K562 (cell line): ENCODE measurements around the gene ALX3. TPM values are rescaled to one million over a fixed set of nuclear protein-coding genes. Genes with fewer than 3 reads are reported as not detected.

Experiments used
- CHCHD3 ChIP-seq: fragments of 250-450 bp; sonication (Bioruptor Pico); IDR thresholded peaks from 2 replicates; pipeline ENCODE4 v2.1.2; 2022; ENCODE audit warnings: mild to moderate bottlenecking
- HNRNPH1 ChIP-seq: fragments of 200-400 bp; formaldehyde crosslinking; optimal IDR thresholded peaks from 2 replicates; pipeline ENCODE3; 2017; ENCODE audit warnings: low read depth, mild to moderate bottlenecking, low read length, moderate library complexity
- MYBL2 ChIP-seq, 2 experiments: fragments of 450-650 bp in 1 of 2; sonication (generic) in 1 of 2; formaldehyde crosslinking in 1 of 2; IDR thresholded peaks; 2 replicates each; pipeline versions ENCODE4 v1.6.1 to v1.8.1; 2017 to 2022; ENCODE audit warnings: borderline replicate concordance in 1 of 2, inconsistent platforms in 1 of 2, low read depth in 1 of 2, mild to moderate bottlenecking in 1 of 2, missing genetic modification reagents in 1 of 2, moderate library complexity in 1 of 2
- RAD21 ChIP-seq, 2 experiments: fragments of 250-450 bp in 1 of 2; fragments of 450-650 bp in 1 of 2; sonication (Bioruptor Pico) in 1 of 2; formaldehyde crosslinking in 1 of 2; IDR thresholded peaks in 1 of 2; conservative IDR thresholded peaks in 1 of 2; 2 replicates each; pipeline versions ENCODE4 v1.4.0 to v1.8.0; 2020 to 2022; ENCODE audit warnings: mild to moderate bottlenecking in 2 of 2, moderate library complexity in 1 of 2
- RBBP5 ChIP-seq: fragments of 200-600 bp; sonication (generic); IDR thresholded peaks from 2 replicates; pipeline ENCODE4 v1.6.1; 2012; ENCODE audit warnings: borderline replicate concordance, mild to moderate bottlenecking, low read length, control low read depth, inconsistent platforms; ENCODE audit not compliant: insufficient read depth, poor library complexity, severe bottlenecking
- SMARCA4 ChIP-seq: fragments of 450-650 bp; IDR thresholded peaks from 2 replicates; pipeline ENCODE4 v1.6.1; 2016
- TRIM24 ChIP-seq, 2 experiments: fragments of 450-650 bp; IDR thresholded peaks; 2 replicates each; pipeline ENCODE4 v1.6.1; 2016
- XRCC3 ChIP-seq: fragments of 450-650 bp; IDR thresholded peaks from 2 replicates; pipeline ENCODE4 v1.6.1; 2017; ENCODE audit warnings: mild to moderate bottlenecking, moderate library complexity
- ZBTB12 ChIP-seq: fragments of 250-450 bp; sonication (Bioruptor Pico); IDR thresholded peaks from 2 replicates; pipeline ENCODE4 v1.4.0; 2020
- ZC3H8 ChIP-seq: fragments of 450-650 bp; IDR thresholded peaks from 2 replicates; pipeline ENCODE4 v1.6.1; 2017
- ZNF79 ChIP-seq: fragments of 250-450 bp; sonication (Bioruptor Pico); IDR thresholded peaks from 2 replicates; pipeline ENCODE4 v1.4.0; 2020; ENCODE audit warnings: low read depth, mild to moderate bottlenecking, moderate library complexity
- polyA plus RNA-seq, 8 experiments: library from polyadenylated mRNA; depleted of rRNA in 4 of 8; stranded (reverse) in 5 of 8; unstranded in 3 of 8; fragments of >200 nt; fragmentation: Nextera tagmentation in 2 of 8; fragmentation: Illumina TruSeq in 1 of 8; extraction: Ambion mirVana in 2 of 8; extraction: Trizol in 1 of 8; gene quantifications; 2 replicates each; pipeline versions ENCODE4 v1.2.1 to v1.2.3, GENCODE V29; 2011 to 2014; ENCODE audit warnings: inconsistent platforms in 1 of 8, missing spikeins in 1 of 8
- total RNA-seq, 7 experiments: library from RNA; depleted of rRNA in 6 of 7; stranded (reverse); fragments of >200 nt in 6 of 7; fragmentation: Illumina TruSeq in 2 of 7; extraction: Trizol in 2 of 7; gene quantifications; 2 replicates each; pipeline versions ENCODE4 v1.2.1 to v1.2.3, GENCODE V29; 2011 to 2021; ENCODE audit warnings: low replicate concordance in 1 of 7
- TF ChIP-seq, protein P1 (sequence below): sonication (generic); formaldehyde crosslinking; IDR thresholded peaks from 2 replicates; pipeline ENCODE4 v1.9.0; 2022; ENCODE audit warnings: mild to moderate bottlenecking, missing genetic modification reagents
- TF ChIP-seq, protein P2 (sequence below): IDR thresholded peaks from 3 replicates; pipeline ENCODE4 v1.6.1; 2011; ENCODE audit warnings: borderline replicate concordance, mild to moderate bottlenecking, moderate library complexity; ENCODE audit not compliant: insufficient read length; ENCODE audit errors: extremely low read depth
- TF ChIP-seq, protein P3 (sequence below): sonication (generic); formaldehyde crosslinking; IDR thresholded peaks from 2 replicates; pipeline ENCODE4 v1.4.0; 2020; ENCODE audit warnings: mild to moderate bottlenecking, missing genetic modification reagents
- TF ChIP-seq, protein P4 (sequence below): fragments of 450-650 bp; IDR thresholded peaks from 2 replicates; pipeline ENCODE4 v1.6.1; 2014; ENCODE audit warnings: low read depth, mild to moderate bottlenecking, moderate library complexity, borderline replicate concordance
- TF ChIP-seq, protein P5 (sequence below): IDR thresholded peaks from 2 replicates; pipeline ENCODE4 v1.6.1; 2012; ENCODE audit warnings: low read depth, low read length, improper control_type of control experiment, borderline replicate concordance

The ALX3 gene
- total and polyA plus RNA-seq, 9 of the 15 experiments (the other 6 are each of a cell fraction or from before 2014, with no cell fraction given), result not detected

- TF ChIP-seq RBBP5 (peak; percentile 84), ZBTB12 (peak; percentile 44; the same call in 1 of the 2 replicates), XRCC3 (no peak), ZNF79 (CRISPR knock-in tag) (no peak), MYBL2 (IDR thresholded peaks at IDR 0.05; ENCODE audit: low read depth) (no peak; the same call in 1 of the 2 replicates), MYBL2 (CRISPR knock-in tag; IDR thresholded peaks at IDR 0.05; ENCODE audit: borderline replicate concordance) (no peak), SMARCA4 (no peak), TRIM24 (IDR thresholded peaks at IDR 0.05) (no peak), CHCHD3 (no peak), ZC3H8 (no peak), HNRNPH1 (no peak), RAD21 (CRISPR knock-in tag; conservative IDR thresholded peaks at IDR 0.05 in 1 of 2, IDR thresholded peaks at IDR 0.05 in 1 of 2) (no peak)
- TF ChIP-seq, protein P1, sequence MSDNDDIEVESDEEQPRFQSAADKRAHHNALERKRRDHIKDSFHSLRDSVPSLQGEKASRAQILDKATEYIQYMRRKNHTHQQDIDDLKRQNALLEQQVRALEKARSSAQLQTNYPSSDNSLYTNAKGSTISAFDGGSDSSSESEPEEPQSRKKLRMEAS, result no peak
- TF ChIP-seq, protein P2, sequence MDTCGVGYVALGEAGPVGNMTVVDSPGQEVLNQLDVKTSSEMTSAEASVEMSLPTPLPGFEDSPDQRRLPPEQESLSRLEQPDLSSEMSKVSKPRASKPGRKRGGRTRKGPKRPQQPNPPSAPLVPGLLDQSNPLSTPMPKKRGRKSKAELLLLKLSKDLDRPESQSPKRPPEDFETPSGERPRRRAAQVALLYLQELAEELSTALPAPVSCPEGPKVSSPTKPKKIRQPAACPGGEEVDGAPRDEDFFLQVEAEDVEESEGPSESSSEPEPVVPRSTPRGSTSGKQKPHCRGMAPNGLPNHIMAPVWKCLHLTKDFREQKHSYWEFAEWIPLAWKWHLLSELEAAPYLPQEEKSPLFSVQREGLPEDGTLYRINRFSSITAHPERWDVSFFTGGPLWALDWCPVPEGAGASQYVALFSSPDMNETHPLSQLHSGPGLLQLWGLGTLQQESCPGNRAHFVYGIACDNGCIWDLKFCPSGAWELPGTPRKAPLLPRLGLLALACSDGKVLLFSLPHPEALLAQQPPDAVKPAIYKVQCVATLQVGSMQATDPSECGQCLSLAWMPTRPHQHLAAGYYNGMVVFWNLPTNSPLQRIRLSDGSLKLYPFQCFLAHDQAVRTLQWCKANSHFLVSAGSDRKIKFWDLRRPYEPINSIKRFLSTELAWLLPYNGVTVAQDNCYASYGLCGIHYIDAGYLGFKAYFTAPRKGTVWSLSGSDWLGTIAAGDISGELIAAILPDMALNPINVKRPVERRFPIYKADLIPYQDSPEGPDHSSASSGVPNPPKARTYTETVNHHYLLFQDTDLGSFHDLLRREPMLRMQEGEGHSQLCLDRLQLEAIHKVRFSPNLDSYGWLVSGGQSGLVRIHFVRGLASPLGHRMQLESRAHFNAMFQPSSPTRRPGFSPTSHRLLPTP, result no peak
- TF ChIP-seq, protein P3, sequence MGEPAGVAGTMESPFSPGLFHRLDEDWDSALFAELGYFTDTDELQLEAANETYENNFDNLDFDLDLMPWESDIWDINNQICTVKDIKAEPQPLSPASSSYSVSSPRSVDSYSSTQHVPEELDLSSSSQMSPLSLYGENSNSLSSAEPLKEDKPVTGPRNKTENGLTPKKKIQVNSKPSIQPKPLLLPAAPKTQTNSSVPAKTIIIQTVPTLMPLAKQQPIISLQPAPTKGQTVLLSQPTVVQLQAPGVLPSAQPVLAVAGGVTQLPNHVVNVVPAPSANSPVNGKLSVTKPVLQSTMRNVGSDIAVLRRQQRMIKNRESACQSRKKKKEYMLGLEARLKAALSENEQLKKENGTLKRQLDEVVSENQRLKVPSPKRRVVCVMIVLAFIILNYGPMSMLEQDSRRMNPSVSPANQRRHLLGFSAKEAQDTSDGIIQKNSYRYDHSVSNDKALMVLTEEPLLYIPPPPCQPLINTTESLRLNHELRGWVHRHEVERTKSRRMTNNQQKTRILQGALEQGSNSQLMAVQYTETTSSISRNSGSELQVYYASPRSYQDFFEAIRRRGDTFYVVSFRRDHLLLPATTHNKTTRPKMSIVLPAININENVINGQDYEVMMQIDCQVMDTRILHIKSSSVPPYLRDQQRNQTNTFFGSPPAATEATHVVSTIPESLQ (CRISPR knock-in tag), result no peak
- TF ChIP-seq, protein P4, sequence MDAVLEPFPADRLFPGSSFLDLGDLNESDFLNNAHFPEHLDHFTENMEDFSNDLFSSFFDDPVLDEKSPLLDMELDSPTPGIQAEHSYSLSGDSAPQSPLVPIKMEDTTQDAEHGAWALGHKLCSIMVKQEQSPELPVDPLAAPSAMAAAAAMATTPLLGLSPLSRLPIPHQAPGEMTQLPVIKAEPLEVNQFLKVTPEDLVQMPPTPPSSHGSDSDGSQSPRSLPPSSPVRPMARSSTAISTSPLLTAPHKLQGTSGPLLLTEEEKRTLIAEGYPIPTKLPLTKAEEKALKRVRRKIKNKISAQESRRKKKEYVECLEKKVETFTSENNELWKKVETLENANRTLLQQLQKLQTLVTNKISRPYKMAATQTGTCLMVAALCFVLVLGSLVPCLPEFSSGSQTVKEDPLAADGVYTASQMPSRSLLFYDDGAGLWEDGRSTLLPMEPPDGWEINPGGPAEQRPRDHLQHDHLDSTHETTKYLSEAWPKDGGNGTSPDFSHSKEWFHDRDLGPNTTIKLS, result peak; percentile 97
- TF ChIP-seq, protein P5, sequence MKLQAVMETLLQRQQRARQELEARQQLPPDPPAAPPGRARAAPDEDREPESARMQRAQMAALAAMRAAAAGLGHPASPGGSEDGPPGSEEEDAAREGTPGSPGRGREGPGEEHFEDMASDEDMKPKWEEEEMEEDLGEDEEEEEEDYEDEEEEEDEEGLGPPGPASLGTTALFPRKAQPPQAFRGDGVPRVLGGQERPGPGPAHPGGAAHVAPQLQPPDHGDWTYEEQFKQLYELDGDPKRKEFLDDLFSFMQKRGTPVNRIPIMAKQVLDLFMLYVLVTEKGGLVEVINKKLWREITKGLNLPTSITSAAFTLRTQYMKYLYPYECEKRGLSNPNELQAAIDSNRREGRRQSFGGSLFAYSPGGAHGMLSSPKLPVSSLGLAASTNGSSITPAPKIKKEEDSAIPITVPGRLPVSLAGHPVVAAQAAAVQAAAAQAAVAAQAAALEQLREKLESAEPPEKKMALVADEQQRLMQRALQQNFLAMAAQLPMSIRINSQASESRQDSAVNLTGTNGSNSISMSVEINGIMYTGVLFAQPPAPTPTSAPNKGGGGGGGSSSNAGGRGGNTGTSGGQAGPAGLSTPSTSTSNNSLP, result no peak
Observed at GRCh38 chr1:110034451-110035235, 35.8 kb downstream of the ALX3 start, which contains the start of gene STRIP1 (continued).
